ENCODE results near the gene UPK3A. TPM values are rescaled to one million over a fixed set of nuclear protein-coding genes. Genes with fewer than 3 reads are reported as not detected.
"Not testable (repeated sequence)": the region's sequence is repeated elsewhere in the genome, so short reads cannot be mapped to it uniquely, and the experiment has no call there.

The UPK3A gene
- total RNA-seq, 6 experiments from 2014 or later = not detected

DNA sequence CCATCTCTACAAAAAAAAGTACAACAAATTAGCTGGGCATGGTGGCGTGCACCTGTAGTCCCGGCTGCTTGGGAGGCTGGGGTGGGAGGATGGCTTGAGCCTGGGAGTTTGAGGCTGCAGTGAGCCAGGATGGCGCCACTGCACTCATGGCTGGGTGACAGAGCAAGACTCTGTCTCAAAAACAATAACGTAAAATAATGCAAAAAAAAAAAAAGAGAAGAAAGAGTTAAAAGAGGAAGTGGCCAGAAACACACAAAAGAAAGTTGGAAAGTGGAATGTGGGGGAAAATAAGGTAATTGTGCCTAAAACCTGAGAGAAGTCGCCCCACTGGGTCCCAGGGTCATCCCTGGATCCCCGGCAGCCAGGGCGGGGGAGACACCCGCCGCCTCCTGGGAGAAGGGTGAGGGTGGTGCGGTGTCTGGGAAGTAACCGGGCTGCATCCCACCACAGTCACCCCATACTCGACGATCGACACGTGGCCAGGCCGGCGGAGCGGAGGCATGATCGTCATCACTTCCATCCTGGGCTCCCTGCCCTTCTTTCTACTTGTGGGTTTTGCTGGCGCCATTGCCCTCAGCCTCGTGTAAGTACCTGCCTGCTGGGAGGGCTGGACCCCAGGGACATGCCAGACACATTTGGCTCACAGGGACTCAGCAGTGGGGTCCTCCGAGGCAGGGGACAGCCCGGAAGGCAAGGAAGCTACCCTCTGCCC, 8.1 kb downstream of the UPK3A start:
- Histone ChIP-seq H3K9me3 (no peaks in the 10 kb centered on the region), H3K36me3 (no peaks in the 10 kb centered on the region), H3K4me3 (no peak overlapping the region), H3K27ac (no peak overlapping the region), H3K27me3 (no peaks in the 10 kb centered on the region), H3K4me1 (no peaks in the 10 kb centered on the region)
- intact Hi-C loops (cut with DNase I) = no loop called here
- no peak for ATAC-seq
- TF ChIP-seq, protein P1, sequence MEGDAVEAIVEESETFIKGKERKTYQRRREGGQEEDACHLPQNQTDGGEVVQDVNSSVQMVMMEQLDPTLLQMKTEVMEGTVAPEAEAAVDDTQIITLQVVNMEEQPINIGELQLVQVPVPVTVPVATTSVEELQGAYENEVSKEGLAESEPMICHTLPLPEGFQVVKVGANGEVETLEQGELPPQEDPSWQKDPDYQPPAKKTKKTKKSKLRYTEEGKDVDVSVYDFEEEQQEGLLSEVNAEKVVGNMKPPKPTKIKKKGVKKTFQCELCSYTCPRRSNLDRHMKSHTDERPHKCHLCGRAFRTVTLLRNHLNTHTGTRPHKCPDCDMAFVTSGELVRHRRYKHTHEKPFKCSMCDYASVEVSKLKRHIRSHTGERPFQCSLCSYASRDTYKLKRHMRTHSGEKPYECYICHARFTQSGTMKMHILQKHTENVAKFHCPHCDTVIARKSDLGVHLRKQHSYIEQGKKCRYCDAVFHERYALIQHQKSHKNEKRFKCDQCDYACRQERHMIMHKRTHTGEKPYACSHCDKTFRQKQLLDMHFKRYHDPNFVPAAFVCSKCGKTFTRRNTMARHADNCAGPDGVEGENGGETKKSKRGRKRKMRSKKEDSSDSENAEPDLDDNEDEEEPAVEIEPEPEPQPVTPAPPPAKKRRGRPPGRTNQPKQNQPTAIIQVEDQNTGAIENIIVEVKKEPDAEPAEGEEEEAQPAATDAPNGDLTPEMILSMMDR (IDR thresholded peaks at IDR 0.05) = no peak
- no peak for TF ChIP-seq POLR2A (IDR thresholded peaks at IDR 0.05)
- no peak for DNase-seq
- 77% methylated on average over 5 of the region's 23 CpGs for WGBS (ENCODE audit: insufficient coverage, low coverage, low lambda C conversion rate, missing lambda C conversion rate)

DNA sequence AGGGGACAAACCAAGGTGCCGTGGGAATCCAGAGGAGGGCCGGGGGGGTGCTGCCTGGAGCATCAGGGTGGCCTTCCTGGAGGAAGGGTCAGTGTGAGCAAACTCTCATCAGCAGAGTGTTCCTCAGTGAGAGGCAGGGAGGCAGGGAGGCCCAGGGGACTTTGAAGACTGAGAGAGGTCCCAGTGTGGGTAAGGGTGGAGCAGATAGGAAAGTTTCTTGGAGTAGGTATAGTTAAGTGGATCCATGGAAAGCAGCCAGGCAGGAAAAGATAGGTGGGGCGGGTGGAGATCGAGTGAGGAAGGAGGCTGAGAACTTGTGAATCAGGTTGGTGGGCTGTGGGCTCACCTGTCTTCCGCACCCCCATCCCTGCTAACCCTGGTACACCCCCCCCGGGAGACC, 9.3 kb downstream of the UPK3A start:
- Histone ChIP-seq H3K27me3 (no peaks in the 10 kb centered on the region), H3K4me1 (no peaks in the 10 kb centered on the region), H3K9me3 (no peaks in the 10 kb centered on the region), H3K27ac (no peak overlapping the region), H3K36me3 (no peaks in the 10 kb centered on the region), H3K4me3 (no peak overlapping the region)
- 62% methylated on average over 2 of the region's 6 CpGs for WGBS (ENCODE audit: insufficient coverage, low coverage, low lambda C conversion rate, missing lambda C conversion rate)
- intact Hi-C loops (cut with DNase I) = no loop called here
- TF ChIP-seq, protein P1 (IDR thresholded peaks at IDR 0.05) = no peak
- DNase-seq (no peak), ATAC-seq (no peak)

DNA sequence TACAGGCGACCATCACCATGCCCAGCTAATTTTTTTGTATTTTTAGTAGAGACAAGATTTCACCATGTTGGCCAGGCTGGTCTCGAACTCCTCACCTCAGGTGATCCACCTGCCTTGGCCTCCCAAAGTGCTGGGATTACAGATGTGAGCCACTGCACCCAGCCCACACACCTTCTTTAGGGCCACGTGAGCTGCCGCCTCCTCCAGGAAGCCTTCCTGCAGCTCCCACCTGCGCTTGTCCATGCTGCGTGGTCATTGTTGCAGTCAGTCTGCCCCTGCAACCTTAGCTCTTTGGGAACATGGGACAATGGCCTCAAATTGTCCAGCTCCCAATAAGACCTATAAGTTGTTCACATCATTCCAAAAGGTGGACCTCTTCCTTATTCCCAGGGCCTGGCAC, 10.3 kb downstream of the UPK3A start:
- H3K36me3 ChIP-seq; H3K27me3 ChIP-seq; ATAC-seq; DNase-seq; H3K27ac ChIP-seq; H3K9me3 ChIP-seq; H3K4me1 ChIP-seq; H3K4me3 ChIP-seq; intact Hi-C loops (cut with DNase I): not testable (repeated sequence)
- 100% methylated on average over 2 of the region's 6 CpGs for WGBS (ENCODE audit: insufficient coverage, low coverage, low lambda C conversion rate, missing lambda C conversion rate)

DNA sequence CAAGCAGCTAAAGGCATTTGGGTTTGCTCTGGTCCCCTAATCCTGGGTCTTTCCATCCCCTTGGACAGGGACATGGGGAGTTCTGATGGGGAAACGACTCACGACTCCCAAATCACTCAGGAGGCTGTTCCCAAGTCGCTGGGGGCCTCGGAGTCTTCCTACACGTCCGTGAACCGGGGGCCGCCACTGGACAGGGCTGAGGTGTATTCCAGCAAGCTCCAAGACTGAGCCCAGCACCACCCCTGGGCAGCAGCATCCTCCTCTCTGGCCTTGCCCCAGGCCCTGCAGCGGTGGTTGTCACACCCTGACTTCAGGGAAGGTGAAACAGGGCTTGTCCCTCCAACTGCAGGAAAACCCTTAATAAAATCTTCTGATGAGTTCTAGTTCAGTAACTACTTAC, 10.7 kb downstream of the UPK3A start:
- no peaks in the 10 kb centered on the region for H3K36me3 ChIP-seq
- H3K4me3 ChIP-seq = no peak overlapping the region
- intact Hi-C loops (cut with DNase I) = no loop called here
- H3K27me3 ChIP-seq = no peaks in the 10 kb centered on the region
- TF ChIP-seq POLR2A (IDR thresholded peaks at IDR 0.05) = no peak
- TF ChIP-seq, protein P1 (IDR thresholded peaks at IDR 0.05) = no peak
- ATAC-seq = no peak
- H3K9me3 ChIP-seq = no peaks in the 10 kb centered on the region
- no peak overlapping the region for H3K27ac ChIP-seq
- no peak for DNase-seq
- H3K4me1 ChIP-seq = no peaks in the 10 kb centered on the region
- WGBS (ENCODE audit: insufficient coverage, low coverage, low lambda C conversion rate, missing lambda C conversion rate) = no CpG with 5 or more reads among the region's 9 CpGs

DNA sequence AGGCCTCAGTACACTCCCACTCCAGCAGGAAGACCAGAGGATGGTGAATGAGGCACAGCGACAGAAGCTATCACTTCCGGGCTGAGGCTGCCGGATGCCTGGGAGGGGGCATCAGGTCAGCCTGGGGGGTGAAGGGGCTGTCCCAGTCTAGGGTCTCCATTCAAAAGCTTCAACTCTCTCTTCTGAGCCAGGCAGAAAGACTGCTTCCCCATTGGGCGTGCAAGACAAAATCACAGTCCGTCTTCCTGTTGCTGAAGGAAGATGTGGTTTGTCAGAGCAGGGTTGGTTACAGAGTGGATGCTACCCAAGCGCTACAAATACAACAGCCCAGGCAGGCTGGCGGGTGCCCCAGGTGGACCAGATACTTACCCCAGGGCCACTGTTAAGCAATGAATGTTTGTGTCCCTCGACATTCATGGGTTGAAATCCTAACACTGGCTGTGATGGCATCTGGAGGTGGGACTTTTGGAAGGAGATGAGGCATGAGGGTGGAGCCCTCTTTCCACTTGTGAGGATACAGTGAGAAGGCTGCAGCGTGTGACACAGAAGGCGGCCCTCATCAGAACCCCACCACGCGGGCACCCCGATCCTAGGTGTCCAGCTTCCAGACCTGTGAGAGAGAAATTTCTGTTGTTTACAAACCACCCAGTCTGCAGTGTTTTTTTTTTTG, 12.0 kb downstream of the UPK3A start:
- H3K36me3 ChIP-seq = no peaks in the 10 kb centered on the region
- TF ChIP-seq, protein P1 (IDR thresholded peaks at IDR 0.05) = no peak
- no peak for TF ChIP-seq POLR2A (IDR thresholded peaks at IDR 0.05)
- H3K27ac ChIP-seq = no peak overlapping the region
- H3K9me3 ChIP-seq = no peaks in the 10 kb centered on the region
- DNase-seq = no peak
- peak in 1 of 4 donors; percentile 34 for ATAC-seq
- no peak overlapping the region for H3K4me3 ChIP-seq
- H3K27me3 ChIP-seq = no peaks in the 10 kb centered on the region
- intact Hi-C loops (cut with DNase I) = no loop called here
- H3K4me1 ChIP-seq = no peaks in the 10 kb centered on the region
- WGBS (ENCODE audit: insufficient coverage, low coverage, low lambda C conversion rate, missing lambda C conversion rate) = 46% methylated on average over 8 of the region's 13 CpGs
